NOMO-1 (cell line): Measurements from ENCODE around the gene KSR2.

ENCODE experiments used
- DNase-seq, 2 experiments: peaks; one replicate each; lab custom pipeline; 2025; ENCODE audit not compliant: unreplicated experiment in 2 of 2; lab: John Stamatoyannopoulos, UW

KSR2 gene

GRCh38 chr12:117551665-117552064, 417.1 kb downstream of the KSR2 start:
- no peak for DNase-seq

GRCh38 chr12:117547209-117547608, 421.6 kb downstream of the KSR2 start:
- DNase-seq = no peak

GRCh38 chr12:117545216-117545615, 423.6 kb downstream of the KSR2 start:
- no peak for DNase-seq

GRCh38 chr12:117540011-117540410, 428.8 kb downstream of the KSR2 start:
- no peak for DNase-seq

GRCh38 chr12:117538926-117539325, 429.9 kb downstream of the KSR2 start:
- no peak for DNase-seq

- no peak for DNase-seq
Measured at GRCh38 chr12:117538032-117538690, 430.6 kb downstream of the KSR2 start.

- DNase-seq = no peak
Measured at GRCh38 chr12:117533687-117534086, 435.1 kb downstream of the KSR2 start.

GRCh38 chr12:117530796-117531195, 438.0 kb downstream of the KSR2 start:
- no peak for DNase-seq

- DNase-seq = no peak
Measured at GRCh38 chr12:117528538-117528937, 440.3 kb downstream of the KSR2 start.

GRCh38 chr12:117527479-117527855, 441.3 kb downstream of the KSR2 start:
- no peak for DNase-seq

- no peak for DNase-seq
Measured at GRCh38 chr12:117526757-117527478, 441.9 kb downstream of the KSR2 start.

GRCh38 chr12:117525766-117526165, 443.0 kb downstream of the KSR2 start:
- DNase-seq = no peak

- no peak for DNase-seq
Measured at GRCh38 chr12:117524806-117525205, 444.0 kb downstream of the KSR2 start.

GRCh38 chr12:117523971-117524370, 444.8 kb downstream of the KSR2 start:
- DNase-seq = no peak

GRCh38 chr12:117522559-117522958, 446.2 kb downstream of the KSR2 start:
- DNase-seq = no peak

- peak; percentile 45 to 59 for DNase-seq
Measured at GRCh38 chr12:117521867-117522266, 446.9 kb downstream of the KSR2 start.

GRCh38 chr12:117521346-117521745, 447.4 kb downstream of the KSR2 start:
- DNase-seq = peak; percentile 83 to 97

GRCh38 chr12:117518594-117519270, 450.1 kb downstream of the KSR2 start:
- no peak for DNase-seq

GRCh38 chr12:117517219-117517739, 451.5 kb downstream of the KSR2 start:
- DNase-seq = no peak

GRCh38 chr12:117516034-117516433, 452.8 kb downstream of the KSR2 start:
- no peak for DNase-seq

GRCh38 chr12:117514016-117514415, 454.8 kb downstream of the KSR2 start:
- no peak for DNase-seq

- no peak for DNase-seq
Measured at GRCh38 chr12:117513353-117513752, 455.4 kb downstream of the KSR2 start.
